ENCODE measurements around the gene CDK5RAP1. TPM values are rescaled to one million over a fixed set of nuclear protein-coding genes. Genes with fewer than 3 reads are reported as not detected.

The CDK5RAP1 gene
- total and polyA plus RNA-seq, 11 donors: 17.6 to 34.9 (median 21.2) TPM

- H3K27ac ChIP-seq: no peak overlapping the region
- H3K4me3 ChIP-seq: no peak overlapping the region
- no peaks in the 10 kb centered on the region for H3K36me3 ChIP-seq
- intact Hi-C loops (cut with DNase I): no loop called here
- H3K27me3 ChIP-seq: peaks cover 0 to 42% (median 0%) of the 10 kb centered on the region in 9 donors
- no peak for ATAC-seq
- DNase-seq: no peak
- H3K4me1 ChIP-seq: no peaks in the 10 kb centered on the region
- TF ChIP-seq POLR2A (IDR thresholded peaks at IDR 0.05): no peak
- TF ChIP-seq CTCF (IDR thresholded peaks at IDR 0.05): no peak
- H3K9me3 ChIP-seq: no peaks in the 10 kb centered on the region
- 59 to 68% (median 63%) methylated on average over 8 of the region's 8 CpGs for WGBS, 4 donors
Measured at GRCh38 chr20:33323236-33323635, 78.1 kb downstream of the CDK5RAP1 start.

GRCh38 chr20:33322456-33322855, 78.9 kb downstream of the CDK5RAP1 start:
- ATAC-seq (no peak), DNase-seq (no peak)
- intact Hi-C loops (cut with DNase I): no loop called here
- WGBS, 4 donors: 66 to 93% (median 87%) methylated on average over 3 of the region's 3 CpGs
- TF ChIP-seq CTCF (IDR thresholded peaks at IDR 0.05): no peak
- TF ChIP-seq POLR2A (IDR thresholded peaks at IDR 0.05): no peak
- peaks cover 0 to 42% (median 0%) of the 10 kb centered on the region in 9 donors for H3K27me3 ChIP-seq
- H3K4me3 ChIP-seq: no peak overlapping the region
- no peaks in the 10 kb centered on the region for H3K9me3 ChIP-seq
- H3K4me1 ChIP-seq: no peaks in the 10 kb centered on the region
- no peaks in the 10 kb centered on the region for H3K36me3 ChIP-seq
- no peak overlapping the region for H3K27ac ChIP-seq

GRCh38 chr20:33320006-33320405, 81.3 kb downstream of the CDK5RAP1 start:
- Histone ChIP-seq H3K4me1 (no peaks in the 10 kb centered on the region), H3K9me3 (no peaks in the 10 kb centered on the region), H3K4me3 (no peak overlapping the region), H3K36me3 (no peaks in the 10 kb centered on the region), H3K27ac (no peak overlapping the region), H3K27me3 (peaks cover 0 to 40% (median 0%) of the 10 kb centered on the region in 9 donors)
- DNase-seq: no peak
- intact Hi-C loops (cut with DNase I): no loop called here
- ATAC-seq: no peak
- TF ChIP-seq POLR2A (IDR thresholded peaks at IDR 0.05) (no peak), CTCF (IDR thresholded peaks at IDR 0.05) (no peak)
- WGBS, 4 donors: 68 to 78% (median 71%) methylated on average over 10 of the region's 10 CpGs

GRCh38 chr20:33318096-33318429, 83.3 kb downstream of the CDK5RAP1 start:
- intact Hi-C loops (cut with DNase I): no loop called here
- 33 to 60% (median 35%) methylated on average over 1 to 5 of the region's 5 CpGs for WGBS, 4 donors
- peaks cover 0 to 36% (median 0%) of the 10 kb centered on the region in 9 donors for H3K27me3 ChIP-seq

More at GRCh38 chr20:33318096-33318429, 83.3 kb downstream of the CDK5RAP1 start:
- Histone ChIP-seq H3K27ac (no peak overlapping the region), H3K4me1 (no peaks in the 10 kb centered on the region), H3K36me3 (no peaks in the 10 kb centered on the region), H3K9me3 (no peaks in the 10 kb centered on the region), H3K4me3 (no peak overlapping the region)
- TF ChIP-seq POLR2A (IDR thresholded peaks at IDR 0.05): no peak
- no peak for TF ChIP-seq CTCF (IDR thresholded peaks at IDR 0.05)
- ATAC-seq (no peak), DNase-seq (no peak)

All from heart left ventricle (tissue), 16 donors.